HG02943 (cell line): ENCODE measurements around the gene TTLL13.

Experiments
- ATAC-seq: cut with Tn5 transposase; IDR thresholded peaks from one replicate; pipeline ENCODE4 v1.9.1; 2021; ENCODE audit warnings: mild to moderate bottlenecking, low read depth, moderate library complexity; ENCODE audit not compliant: unreplicated experiment

Gene TTLL13

DNA sequence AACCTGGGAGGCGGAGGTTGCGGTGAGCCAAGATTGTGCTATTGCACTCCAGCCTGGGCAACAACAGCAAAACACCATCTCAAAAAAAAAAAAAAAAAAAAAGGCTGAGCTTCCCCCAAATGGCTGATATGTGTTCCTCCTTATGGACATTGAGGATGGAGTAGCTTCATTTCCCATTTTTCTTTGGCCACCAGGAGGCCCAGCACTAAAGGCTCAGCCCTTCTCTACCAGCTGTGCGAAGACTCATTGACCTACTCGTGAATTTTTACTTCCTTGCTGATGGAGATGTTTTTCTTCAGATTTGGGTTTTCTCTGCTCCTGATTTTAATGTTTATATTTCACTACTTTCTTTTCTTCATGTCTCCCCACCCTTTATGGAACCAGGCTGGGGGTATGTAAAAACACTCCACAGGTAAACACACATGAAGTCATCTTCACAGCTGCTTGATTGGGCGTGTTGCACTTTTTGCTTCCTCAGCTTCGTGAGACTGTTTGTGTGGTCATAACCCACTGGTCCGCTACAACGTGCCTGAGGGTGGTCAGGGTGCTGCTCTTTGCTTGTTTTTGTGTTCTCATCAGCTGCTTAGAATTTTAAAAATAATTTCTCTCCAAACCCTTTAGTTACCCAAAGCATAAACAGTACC is 34.7 kb upstream of the TTLL13 start:
- ATAC-seq, result no peak

- ATAC-seq, result no peak
These were observed 31.5 kb upstream of the TTLL13 start for GRCh38 chr15:90217671-90218394.

DNA sequence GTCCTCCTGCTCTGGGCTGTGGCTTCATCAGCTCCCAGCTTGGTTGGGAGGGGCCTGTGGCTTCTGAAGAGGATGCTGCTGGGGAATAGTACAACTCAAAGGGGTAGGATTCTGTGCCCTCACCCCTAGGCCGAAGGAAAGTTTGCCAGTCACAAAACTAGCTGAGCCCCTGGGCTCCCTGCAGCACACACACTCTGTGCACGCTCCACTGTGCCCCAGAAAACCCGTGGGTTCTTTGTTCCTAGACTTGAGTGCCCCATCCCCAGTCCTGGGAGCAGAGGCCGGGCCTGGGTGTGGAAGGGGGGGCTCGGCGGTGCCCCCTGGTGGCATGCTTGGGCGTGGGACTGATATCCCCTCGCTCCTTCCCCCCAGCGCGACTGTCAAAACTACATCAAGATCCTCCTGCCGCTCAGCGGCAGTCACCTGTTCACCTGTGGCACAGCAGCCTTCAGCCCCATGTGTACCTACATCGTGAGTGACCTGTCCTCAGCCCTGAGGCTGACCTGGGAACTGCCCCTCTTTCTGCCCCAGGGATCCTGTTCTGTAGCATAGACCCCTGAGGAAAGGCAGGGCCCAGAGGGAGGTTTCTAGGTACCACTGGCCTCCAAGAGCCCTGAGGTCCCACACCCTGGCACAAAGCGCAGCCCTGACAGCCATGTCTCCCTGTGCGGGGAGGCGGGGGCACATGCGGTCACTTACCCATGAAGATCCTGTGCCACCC is 29.8 kb upstream of the TTLL13 start:
- ATAC-seq, result no peak

GRCh38 chr15:90221246-90221900 is 28.0 kb upstream of the TTLL13 start:
- no peak for ATAC-seq

DNA sequence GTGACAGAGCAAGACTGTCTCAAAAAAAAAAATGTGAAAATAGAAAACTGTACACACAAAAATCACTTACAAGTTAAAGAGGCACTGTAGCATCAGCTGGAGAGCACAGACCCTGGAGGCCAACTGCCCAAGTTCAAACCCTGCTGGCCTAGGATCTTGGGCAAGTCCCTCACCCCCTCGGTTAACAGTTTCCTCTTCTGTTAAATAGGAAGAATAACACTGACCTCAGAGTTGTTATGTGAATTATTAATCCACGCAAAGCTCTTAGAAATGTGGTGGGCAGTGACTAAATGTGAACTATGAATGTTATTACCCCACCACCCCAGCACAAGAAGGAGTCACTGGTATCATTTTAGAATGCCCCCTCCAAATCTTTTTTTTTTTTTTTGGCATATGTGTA is 26.8 kb upstream of the TTLL13 start:
- no peak for ATAC-seq

GRCh38 chr15:90223441-90224165 is 25.8 kb upstream of the TTLL13 start:
- no peak for ATAC-seq

DNA sequence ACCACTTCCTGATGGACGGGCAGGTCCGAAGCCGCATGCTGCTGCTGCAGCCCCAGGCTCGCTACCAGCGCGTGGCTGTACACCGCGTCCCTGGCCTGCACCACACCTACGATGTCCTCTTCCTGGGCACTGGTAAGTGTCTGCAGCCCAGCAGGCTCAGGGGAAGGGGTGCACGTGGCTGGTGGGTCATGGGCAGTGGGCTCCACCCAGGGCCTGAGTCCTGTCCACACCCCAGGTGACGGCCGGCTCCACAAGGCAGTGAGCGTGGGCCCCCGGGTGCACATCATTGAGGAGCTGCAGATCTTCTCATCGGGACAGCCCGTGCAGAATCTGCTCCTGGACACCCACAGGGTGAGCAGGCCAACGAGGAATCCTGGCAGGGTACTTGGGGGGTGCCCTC is 24.3 kb upstream of the TTLL13 start:
- no peak for ATAC-seq

- no peak for ATAC-seq
These were observed 23.7 kb upstream of the TTLL13 start for GRCh38 chr15:90225504-90226234.

- ATAC-seq, result no peak
These were observed 22.0 kb upstream of the TTLL13 start for GRCh38 chr15:90227336-90227735.

DNA sequence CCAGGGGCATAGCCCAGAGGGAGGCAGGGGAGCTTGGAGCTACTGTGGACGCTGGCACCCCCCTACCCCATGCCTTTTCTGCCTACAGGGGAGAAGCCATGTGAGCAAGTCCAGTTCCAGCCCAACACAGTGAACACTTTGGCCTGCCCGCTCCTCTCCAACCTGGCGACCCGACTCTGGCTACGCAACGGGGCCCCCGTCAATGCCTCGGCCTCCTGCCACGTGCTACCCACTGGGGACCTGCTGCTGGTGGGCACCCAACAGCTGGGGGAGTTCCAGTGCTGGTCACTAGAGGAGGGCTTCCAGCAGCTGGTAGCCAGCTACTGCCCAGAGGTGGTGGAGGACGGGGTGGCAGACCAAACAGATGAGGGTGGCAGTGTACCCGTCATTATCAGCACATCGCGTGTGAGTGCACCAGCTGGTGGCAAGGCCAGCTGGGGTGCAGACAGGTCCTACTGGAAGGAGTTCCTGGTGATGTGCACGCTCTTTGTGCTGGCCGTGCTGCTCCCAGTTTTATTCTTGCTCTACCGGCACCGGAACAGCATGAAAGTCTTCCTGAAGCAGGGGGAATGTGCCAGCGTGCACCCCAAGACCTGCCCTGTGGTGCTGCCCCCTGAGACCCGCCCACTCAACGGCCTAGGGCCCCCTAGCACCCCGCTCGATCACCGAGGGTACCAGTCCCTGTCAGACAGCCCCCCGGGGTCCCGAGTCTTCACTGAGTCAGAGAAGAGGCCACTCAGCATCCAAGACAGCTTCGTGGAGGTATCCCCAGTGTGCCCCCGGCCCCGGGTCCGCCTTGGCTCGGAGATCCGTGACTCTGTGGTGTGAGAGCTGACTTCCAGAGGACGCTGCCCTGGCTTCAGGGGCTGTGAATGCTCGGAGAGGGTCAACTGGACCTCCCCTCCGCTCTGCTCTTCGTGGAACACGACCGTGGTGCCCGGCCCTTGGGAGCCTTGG is 21.3 kb upstream of the TTLL13 start:
- no peak for ATAC-seq

GRCh38 chr15:90228960-90229359 is 20.4 kb upstream of the TTLL13 start:
- no peak for ATAC-seq

DNA sequence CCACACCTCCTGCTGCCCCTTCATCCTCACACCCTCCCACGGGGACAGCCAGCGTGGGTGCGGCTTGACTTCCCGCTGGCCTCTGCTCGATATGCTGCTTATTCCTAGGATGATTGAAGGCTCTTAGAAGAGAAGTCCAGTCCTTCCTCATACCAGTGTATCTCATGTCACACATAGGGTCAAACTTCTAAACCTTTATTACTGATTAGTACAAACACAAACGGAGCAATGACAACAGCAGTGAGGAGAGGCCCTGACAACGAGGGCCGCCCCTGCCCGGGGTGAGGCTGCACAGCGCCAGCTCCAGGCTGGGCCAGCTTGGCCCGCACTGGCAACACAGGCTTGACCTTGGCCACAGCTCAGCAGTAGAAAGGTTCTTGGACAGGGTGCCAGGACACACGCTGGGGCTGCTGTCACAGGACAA is 19.3 kb upstream of the TTLL13 start:
- no peak for ATAC-seq

- no peak for ATAC-seq
These were observed 18.7 kb upstream of the TTLL13 start for GRCh38 chr15:90230610-90231009.

- no peak for ATAC-seq
These were observed 18.0 kb upstream of the TTLL13 start for GRCh38 chr15:90231028-90232017.

- no peak for ATAC-seq
These were observed 17.2 kb upstream of the TTLL13 start for GRCh38 chr15:90232196-90232595.

- no peak for ATAC-seq
These were observed 16.4 kb upstream of the TTLL13 start for GRCh38 chr15:90232941-90233386.

DNA sequence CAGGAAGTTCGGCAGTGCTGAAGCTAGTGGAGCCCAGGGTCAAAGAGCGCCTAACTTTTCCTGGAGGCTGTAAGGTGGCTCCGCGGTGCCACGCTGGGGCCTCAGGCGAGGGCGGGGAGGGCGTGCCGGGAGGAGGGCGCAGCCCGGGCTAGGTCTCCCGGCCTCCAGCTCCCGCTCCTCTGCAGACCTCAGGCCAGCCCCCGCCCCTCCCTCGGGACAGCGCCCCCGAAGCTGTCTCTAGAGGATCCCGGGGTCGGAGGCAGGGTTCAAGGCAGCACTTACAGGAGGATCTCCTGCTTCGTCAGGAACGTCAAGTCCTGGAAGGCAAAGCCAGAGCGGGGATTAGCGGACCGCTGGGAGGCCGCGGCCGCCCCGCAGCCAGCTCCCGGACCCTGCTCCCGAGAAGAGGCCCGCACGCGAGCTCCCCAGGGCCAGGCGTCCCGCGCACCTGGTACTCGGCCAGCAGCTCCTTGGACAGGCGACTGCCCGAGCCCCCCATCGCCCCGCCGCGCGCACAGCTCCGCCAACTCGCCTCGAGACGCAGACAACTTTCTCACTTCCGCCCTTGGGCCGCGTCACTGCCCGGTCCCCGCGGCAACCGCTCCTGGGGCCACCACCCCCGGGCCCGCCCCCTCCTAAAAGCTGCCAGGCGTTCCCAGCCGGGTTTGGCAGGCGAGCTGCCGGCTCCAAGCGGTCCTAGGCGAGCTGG is 15.8 kb upstream of the TTLL13 start, which contains the start of gene CIB1:
Gene CIB1 (minus strand): TSS at position 555 of the 709 bp plus-strand sequence. CDS start 56 bp downstream, at position 499.
- peak; percentile 71 for ATAC-seq
